Upper lobe of left lung (tissue), 6 donors: Measurements from ENCODE around the gene KATNAL2. TPM values are rescaled to one million over a fixed set of nuclear protein-coding genes. Genes with fewer than 3 reads are reported as not detected.

Experiments used
- ATAC-seq, 2 donors: fragments of 200-7000 bp; cut with Tn5 transposase; one replicate each; pipeline ENCODE4 v1.9.1; 2022; ENCODE audit warnings: mild to moderate bottlenecking in 2 of 2, moderate library complexity in 2 of 2; ENCODE audit not compliant: low FRiP score in 2 of 2
- DNase-seq, 2 donors: peaks; one replicate each; pipeline ENCODE4 v3.0.0-alpha.2; 2019 to 2020
- H3K27ac ChIP-seq, 4 donors: fragments of 200-600 bp; sonication (generic); one replicate each; pipeline ENCODE4 v1.5.1; 2016 to 2019
- H3K27me3 ChIP-seq, 4 donors: fragments of 200-600 bp; sonication (generic); one replicate each; pipeline ENCODE4 v1.5.1; 2017 to 2019
- H3K36me3 ChIP-seq, 4 donors: fragments of 200-600 bp; sonication (generic); one replicate each; pipeline ENCODE4 v1.5.1; 2016 to 2019
- H3K4me1 ChIP-seq, 4 donors: fragments of 200-600 bp; sonication (generic); one replicate each; pipeline ENCODE4 v1.5.1; 2018 to 2019
- H3K4me3 ChIP-seq, 4 donors: fragments of 200-600 bp; sonication (generic); one replicate each; pipeline ENCODE4 v1.5.1; 2017 to 2019; ENCODE audit warnings: mild to moderate bottlenecking in 2 of 4, moderate library complexity in 1 of 4
- H3K9me3 ChIP-seq, 4 donors: fragments of 200-600 bp; sonication (generic); one replicate each; pipeline ENCODE4 v1.5.1; 2018 to 2019
- EP300 ChIP-seq, 4 donors: sonication (generic); formaldehyde crosslinking; IDR thresholded peaks; one replicate each; pipeline ENCODE4 v1.5.1; 2017; ENCODE audit warnings: antibody characterized with exemption in 4 of 4, control low read depth in 2 of 4
- POLR2A ChIP-seq, 4 donors: fragments of 450-650 bp; IDR thresholded peaks; one replicate each; pipeline ENCODE4 v1.5.1; 2016 to 2017; ENCODE audit warnings: antibody characterized with exemption in 4 of 4, mild to moderate bottlenecking in 2 of 4
- POLR2AphosphoS5 ChIP-seq, 2 donors: sonication (generic); formaldehyde crosslinking; IDR thresholded peaks; one replicate each; pipeline ENCODE4 v1.5.1; 2017; ENCODE audit warnings: antibody characterized with exemption in 2 of 2
- WGBS, 2 donors: methylation state at CpG; one replicate each; pipeline ENCODE4 v1.1.5; 2017 to 2018; 5-methylcytosine and 5-hydroxymethylcytosine counted together
- small RNA-seq, 4 donors: library from RNA; depleted of rRNA; stranded (forward); fragments of <200 nt; gene quantifications; one replicate each; pipeline ENCODE3, GENCODE V24; 2016
- total RNA-seq, 6 donors: library from RNA; depleted of rRNA in 4 of 6; stranded (reverse); fragments of >200 nt in 4 of 6; gene quantifications; one replicate each; pipeline versions ENCODE4 v1.1.0 to v1.2.1, GENCODE V29; 2016 to 2021
- TF ChIP-seq, protein P1 (sequence below), 6 experiments: fragments of 450-650 bp in 4 of 6; fragments of 200-600 bp in 2 of 6; sonication (generic) in 2 of 6; IDR thresholded peaks; one replicate each; pipeline ENCODE4 v1.5.1; 2016 to 2019; ENCODE audit warnings: antibody characterized with exemption in 6 of 6
- donor health status: DM: no; HTN: no; CAD: no; lungs with moderate emphysema.
- donor health status: DM: no; HTN: yes; CAD: no; lungs with severe emphysema.

The KATNAL2 gene
- total RNA-seq, 6 donors from 2014 or later, result 1.6 to 12.6 (median 5.5) TPM

- TF ChIP-seq POLR2A (IDR thresholded peaks at IDR 0.05), result no peak
- TF ChIP-seq, protein P1, sequence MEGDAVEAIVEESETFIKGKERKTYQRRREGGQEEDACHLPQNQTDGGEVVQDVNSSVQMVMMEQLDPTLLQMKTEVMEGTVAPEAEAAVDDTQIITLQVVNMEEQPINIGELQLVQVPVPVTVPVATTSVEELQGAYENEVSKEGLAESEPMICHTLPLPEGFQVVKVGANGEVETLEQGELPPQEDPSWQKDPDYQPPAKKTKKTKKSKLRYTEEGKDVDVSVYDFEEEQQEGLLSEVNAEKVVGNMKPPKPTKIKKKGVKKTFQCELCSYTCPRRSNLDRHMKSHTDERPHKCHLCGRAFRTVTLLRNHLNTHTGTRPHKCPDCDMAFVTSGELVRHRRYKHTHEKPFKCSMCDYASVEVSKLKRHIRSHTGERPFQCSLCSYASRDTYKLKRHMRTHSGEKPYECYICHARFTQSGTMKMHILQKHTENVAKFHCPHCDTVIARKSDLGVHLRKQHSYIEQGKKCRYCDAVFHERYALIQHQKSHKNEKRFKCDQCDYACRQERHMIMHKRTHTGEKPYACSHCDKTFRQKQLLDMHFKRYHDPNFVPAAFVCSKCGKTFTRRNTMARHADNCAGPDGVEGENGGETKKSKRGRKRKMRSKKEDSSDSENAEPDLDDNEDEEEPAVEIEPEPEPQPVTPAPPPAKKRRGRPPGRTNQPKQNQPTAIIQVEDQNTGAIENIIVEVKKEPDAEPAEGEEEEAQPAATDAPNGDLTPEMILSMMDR (IDR thresholded peaks at IDR 0.05), result no peak
- no peak for TF ChIP-seq EP300 (IDR thresholded peaks at IDR 0.05)
- TF ChIP-seq POLR2AphosphoS5 (IDR thresholded peaks at IDR 0.05), result no peak
- peaks cover 0 to 17% (median 2%) of the 10 kb centered on the region in 4 donors for H3K36me3 ChIP-seq
- H3K9me3 ChIP-seq, result no peaks in the 10 kb centered on the region
- WGBS, 2 donors, result 10% methylated on average over 13 of the region's 13 CpGs
- ATAC-seq (peak; percentile 41 to 42), DNase-seq (peak in 1 of 2 donors; percentile 25)
- peak overlapping the region; percentile 90 to 95 (median 94) for H3K27ac ChIP-seq
- H3K27me3 ChIP-seq, result no peaks in the 10 kb centered on the region
- peak overlapping the region; percentile 75 to 86 (median 80) for H3K4me3 ChIP-seq
- peaks cover 19 to 30% (median 21%) of the 10 kb centered on the region in 4 donors for H3K4me1 ChIP-seq
These were observed 233.5 kb downstream of the KATNAL2 start for GRCh38 chr18:47150824-47151366.

DNA sequence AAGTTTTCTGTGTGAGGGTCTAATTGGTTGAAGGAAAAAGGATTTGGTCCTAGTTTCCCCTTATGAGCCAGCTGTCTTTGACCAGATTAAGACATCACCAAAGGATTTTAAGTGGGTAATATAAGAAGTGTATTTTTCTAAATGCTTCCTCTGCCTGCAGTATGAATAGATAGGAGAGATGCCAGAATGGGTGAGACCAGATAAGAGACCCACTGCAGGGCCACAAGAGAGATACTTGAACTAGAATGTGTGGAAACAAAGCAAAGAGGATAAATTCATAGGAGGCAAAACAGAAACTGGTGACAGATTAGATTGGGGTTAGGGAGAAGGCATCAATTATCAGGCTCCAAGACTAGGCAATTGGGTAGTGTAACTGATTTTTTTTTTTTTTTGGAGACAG lies 234.0 kb downstream of the KATNAL2 start:
- no peak for ATAC-seq
- Histone ChIP-seq H3K4me3 (peak overlapping the region in 2 of 4 donors; percentile 82 to 86), H3K27me3 (no peaks in the 10 kb centered on the region), H3K36me3 (peaks cover 0 to 17% (median 2%) of the 10 kb centered on the region in 4 donors), H3K4me1 (peaks cover 19 to 30% (median 21%) of the 10 kb centered on the region in 4 donors), H3K9me3 (no peaks in the 10 kb centered on the region), H3K27ac (peak overlapping the region; percentile 90 to 95 (median 94))
- TF ChIP-seq POLR2AphosphoS5 (IDR thresholded peaks at IDR 0.05) (no peak), EP300 (IDR thresholded peaks at IDR 0.05) (no peak), POLR2A (IDR thresholded peaks at IDR 0.05) (no peak)
- TF ChIP-seq, protein P1 (IDR thresholded peaks at IDR 0.05), result no peak
- DNase-seq, result no peak

Small RNAs within 50 kb of the gene (small RNA-seq; reads per million reads assigned to genes)
- 0 reads per million in 4 donors for gene AC012254.4

Other genes starting within 250 kb of the KATNAL2 start
- gene ST8SIA5, start 160.5 kb upstream of the KATNAL2 start, total RNA-seq, result under 1 TPM in 4 of 6 donors, not detected in 2; 0.30 to 0.74 (median 0.50) TPM
- 10 to 100 TPM; 18.4 to 33.5 (median 30.4) TPM for gene PIAS2, start 95 bp upstream of the KATNAL2 start, total RNA-seq
- gene ELOA2, start 118.0 kb downstream of the KATNAL2 start, total RNA-seq, result not detected
- gene HDHD2, start 232.9 kb downstream of the KATNAL2 start, total RNA-seq, result 10 to 100 TPM; 19.0 to 39.1 (median 32.1) TPM